Stimulated activated CD4-positive, alpha-beta T cell treated with anti-CD3 and anti-CD28 coated beads, Interleukin-12 subunit alpha, Interleukin-12 subunit beta, amount 100 ng/mL, for 4 hours (primary cell): ENCODE results near the gene TANGO2.

Experiments used
- DNase-seq: peaks from one replicate; pipeline ENCODE4 v3.0.0-alpha.2; 2020

TANGO2 gene

DNA sequence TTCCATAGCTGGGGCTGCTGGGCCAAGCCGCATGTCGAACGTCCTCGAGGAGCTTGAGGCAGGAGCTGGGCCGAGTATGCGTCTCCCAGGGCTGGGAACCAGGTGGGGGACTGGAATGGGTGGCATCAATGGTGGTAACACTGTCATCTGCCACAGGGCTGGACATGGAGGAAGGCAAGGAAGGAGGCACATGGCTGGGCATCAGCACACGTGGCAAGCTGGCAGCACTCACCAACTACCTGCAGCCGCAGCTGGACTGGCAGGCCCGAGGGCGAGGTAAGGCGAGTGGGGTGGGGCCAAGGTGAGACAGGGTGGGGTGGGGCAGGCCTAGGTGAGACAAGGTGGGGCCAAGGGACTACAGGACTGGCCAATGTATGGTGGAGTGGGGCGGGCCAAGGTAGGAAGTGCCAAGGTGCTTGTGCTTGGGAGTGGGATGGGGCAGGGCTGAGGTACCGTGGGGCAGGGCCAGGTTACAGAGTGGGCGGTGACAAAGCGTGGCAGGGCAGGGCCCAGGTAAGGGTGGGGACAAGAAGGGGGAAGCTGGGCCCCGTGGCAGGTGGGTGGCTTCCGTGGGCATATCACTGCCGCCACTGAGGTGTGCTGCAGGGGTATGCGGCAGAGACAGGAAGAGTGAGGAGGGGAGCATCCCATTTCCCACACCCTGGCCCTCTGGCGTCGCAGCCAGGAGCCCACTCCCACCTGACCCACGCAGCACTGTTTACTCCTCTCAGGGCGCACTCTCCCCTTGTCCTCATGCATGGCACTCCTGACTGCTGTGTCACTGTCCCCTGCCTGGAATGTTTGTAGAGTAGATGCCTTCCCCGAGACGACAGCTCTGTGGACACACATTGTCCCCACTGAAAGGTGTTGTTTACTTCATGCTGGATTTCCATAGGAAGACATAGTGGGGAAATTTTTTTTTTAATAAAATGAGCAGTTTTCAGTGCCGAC is 31.7 kb downstream of the TANGO2 start:
- DNase-seq: no peak

DNA sequence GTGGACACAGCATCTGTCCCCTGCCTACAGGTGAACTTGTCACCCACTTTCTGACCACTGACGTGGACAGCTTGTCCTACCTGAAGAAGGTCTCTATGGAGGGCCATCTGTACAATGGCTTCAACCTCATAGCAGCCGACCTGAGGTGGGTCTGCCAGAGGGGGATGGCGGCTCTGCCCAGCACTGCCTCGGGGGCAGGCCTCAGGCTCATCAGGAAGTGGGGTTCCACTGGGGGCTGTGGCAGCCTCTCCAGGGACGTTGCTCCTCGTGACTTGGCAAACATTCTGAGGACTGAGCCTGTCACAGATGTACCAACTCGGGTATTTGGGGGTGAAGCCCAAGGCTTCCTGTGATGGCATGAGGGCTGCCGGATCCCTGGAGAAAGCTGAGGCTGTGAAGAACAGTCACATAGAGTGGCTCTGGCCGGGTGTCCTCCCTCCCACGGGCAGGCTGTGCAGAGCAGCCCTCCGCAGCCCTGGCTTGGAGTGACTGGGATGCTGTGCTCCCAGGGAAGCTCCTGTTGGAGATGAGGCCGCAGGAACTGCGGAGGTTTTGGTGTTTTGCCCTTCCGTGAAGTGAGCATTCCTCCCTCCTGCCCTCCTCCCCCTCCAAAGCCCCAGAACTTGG is 32.6 kb downstream of the TANGO2 start:
- DNase-seq: no peak

DNA sequence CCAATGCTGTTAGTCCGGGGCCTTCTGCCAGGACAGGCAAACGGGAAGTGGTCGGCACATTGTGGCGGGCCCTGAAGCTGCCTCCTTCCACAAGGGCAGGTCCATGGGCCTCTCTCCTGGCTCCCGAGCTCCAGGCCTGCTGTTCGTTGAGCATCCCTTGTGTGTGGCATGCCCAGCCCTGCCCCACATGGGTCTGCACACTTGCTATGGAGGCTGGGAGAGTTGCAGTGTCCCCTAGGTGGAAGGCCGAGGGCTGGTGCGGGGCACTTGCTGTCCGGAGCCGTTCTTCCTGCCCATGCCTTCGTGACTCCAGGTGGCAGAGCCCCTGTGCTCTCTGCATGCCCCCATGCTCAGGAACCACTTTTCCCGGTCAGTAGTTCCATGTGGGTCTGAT is 33.1 kb downstream of the TANGO2 start:
- no peak for DNase-seq

DNA sequence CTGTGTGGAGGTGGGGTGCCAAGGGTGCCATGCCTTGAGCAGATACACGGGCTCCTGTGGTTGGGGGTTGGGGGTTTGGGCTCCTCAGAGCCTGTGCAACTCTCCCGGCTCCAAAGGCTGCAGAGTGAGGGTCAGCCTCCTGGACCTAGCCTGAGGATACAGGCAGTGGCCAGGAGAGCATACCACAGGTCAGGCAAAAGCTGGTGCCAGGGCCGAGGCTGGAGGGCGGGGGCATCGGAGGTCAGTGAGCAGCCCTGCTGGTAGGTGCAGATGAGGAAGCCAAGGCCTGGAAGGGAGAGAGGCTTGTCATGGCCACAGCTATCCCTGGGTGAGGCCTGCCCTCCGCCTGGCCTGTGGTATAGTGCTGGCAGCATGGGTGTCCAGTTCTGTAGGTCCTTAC is 33.6 kb downstream of the TANGO2 start:
- no peak for DNase-seq

DNA sequence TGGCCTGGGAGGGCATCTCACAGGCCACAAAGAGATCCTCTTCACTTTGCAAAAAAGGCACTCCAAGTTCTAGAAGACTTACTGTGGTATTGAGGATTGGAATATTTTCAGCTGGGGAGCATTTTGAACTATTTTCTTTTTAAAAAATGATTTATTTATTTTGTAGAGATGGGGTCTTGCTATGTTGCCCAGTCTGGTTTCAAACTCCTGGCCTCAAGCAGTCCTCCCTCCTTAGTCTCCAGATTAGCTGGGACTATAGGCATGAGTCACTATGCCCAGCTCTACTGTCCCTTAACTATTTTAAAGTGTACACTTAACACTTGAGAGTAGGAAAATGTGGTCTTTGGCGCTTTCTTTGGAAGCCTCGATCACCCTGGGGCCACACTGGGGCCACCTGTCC is 34.2 kb downstream of the TANGO2 start:
- DNase-seq: no peak

DNA sequence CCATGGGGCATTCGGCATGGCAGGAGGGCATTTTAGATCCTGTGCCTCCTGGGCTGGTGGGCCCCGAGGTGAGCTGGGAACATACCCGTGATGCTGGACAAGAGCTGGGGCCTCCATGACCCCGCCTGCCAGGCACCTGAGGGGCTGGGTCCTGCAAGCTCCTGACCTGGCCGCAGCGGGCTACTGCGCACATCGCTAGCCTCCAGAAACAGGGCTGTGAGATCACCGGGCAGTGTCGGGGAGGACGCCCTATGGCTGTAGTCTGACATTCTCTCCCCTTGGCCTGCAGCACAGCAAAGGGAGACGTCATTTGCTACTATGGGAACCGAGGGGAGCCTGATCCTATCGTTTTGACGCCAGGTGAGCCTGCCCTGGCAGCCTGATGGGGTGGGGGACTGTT is 34.7 kb downstream of the TANGO2 start:
- no peak for DNase-seq

DNA sequence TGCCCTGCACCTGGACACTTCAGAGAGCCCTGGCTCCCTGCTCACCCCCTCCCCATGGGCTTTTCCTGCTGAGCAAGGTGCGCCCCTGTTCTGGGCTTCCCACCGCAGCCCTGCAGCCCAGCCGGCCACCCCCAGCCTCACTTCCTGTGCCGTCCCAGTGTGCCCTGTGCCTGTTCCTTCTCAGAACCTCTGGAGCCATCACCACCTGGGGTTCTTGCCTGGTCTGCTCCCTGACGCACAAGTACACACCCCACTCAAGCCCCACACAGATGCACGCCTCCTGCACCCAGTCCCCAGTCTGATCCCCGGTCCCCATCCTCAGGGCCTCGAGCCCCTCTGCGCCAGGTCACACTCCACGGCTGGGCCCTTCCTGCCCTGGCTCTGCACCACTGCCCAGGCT is 35.3 kb downstream of the TANGO2 start:
- DNase-seq: no peak

DNA sequence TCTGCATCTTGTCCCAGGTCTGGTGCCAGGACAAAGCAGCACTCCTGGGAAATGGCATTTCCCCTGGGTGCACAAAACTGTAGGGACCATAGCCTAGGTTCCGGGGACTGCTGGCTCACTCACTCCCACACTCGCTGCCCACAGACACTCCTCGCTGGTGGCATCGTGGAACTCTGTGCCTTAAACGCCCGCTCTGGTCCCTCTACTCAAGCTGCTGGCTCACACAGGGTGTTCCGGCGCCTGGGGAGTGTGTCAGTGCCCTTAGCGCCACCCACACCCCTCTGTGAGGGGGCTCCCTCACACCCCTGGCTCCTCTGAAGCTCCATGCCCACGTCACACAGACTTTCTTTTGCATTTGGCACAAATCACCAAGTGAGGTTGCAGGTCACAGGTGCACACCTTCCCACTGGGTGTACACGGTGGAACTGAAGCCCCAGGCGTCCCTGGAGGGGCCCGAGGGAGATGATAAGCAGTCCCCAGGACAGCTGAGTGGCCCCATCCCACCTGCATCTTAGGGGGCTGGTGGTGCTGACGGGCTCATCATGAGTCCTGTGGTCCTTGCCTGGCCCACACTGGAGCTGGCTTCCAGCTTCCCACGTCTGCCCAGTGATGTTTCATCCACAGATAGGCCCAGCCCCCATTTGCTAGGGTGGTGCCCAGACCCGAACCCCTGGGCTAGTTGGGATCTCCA is 35.9 kb downstream of the TANGO2 start:
- no peak for DNase-seq

DNA sequence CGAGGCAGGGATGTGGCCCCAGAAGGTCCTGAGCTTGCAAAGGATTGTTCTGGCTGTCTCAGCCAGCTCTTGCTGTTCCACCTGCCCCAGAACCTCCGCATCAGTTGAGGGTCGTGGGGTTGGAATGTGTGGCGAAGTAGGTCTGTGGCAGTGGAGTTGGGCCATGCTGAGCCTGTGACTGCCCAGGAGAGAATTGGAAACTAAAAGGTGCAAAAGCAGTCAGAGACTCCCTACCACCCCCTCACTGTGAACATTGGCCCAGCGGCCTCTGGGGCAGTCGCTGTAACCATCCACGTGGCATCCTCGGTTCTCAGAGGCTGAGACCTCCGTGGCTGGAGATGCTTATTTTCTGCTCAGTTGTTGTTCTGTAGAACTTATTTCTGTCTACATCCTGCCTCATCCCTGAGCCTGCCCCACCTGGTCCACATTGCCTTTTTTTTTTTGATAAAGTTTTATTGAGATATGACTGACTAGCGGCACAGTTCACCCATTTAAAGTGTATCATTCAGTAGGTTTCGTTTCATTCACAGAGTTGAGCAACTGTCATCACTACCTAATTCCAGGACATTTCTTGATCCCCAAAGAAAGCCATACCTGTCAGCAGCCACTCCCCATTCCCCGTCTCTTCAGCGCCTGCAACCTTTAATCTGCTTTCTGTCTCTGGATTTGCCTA is 36.8 kb downstream of the TANGO2 start:
- DNase-seq: no peak

DNA sequence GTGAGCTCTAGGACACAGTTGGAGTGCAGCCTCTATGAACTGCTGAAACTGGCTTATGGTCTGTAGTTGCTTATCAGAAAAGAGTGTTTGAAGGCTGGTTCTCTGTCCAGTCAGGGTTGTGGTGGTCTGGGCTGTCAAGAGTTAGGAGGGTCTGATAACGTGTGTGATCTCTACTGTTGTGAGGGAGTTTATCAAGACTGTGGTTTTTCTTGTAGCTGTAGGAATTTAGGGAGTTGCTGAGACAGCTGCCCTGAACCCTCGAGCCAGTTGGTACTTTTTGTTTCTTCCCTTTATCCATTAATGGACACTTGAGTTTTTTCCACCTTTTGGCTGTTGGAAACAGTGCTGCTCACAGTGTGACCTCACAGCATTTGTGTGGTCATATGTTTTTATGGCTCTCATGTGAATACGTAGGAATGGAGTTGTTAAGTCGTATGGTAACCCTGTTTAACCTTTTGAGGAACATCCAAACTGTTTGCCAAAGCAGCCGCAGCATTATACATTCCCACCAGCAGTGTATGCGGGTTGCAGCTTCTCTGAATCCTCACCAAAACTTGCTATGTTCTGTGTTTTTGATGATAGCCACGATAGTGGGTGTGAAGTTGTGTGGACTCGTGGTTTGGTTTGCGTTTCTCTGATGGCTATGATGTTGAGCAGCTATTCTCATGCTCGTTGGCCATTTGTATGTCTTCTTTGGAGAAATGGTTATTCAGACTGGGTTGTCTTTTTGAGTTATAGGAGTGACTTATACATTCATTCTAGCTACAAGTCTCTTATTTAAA is 38.3 kb downstream of the TANGO2 start:
- DNase-seq: no peak

DNA sequence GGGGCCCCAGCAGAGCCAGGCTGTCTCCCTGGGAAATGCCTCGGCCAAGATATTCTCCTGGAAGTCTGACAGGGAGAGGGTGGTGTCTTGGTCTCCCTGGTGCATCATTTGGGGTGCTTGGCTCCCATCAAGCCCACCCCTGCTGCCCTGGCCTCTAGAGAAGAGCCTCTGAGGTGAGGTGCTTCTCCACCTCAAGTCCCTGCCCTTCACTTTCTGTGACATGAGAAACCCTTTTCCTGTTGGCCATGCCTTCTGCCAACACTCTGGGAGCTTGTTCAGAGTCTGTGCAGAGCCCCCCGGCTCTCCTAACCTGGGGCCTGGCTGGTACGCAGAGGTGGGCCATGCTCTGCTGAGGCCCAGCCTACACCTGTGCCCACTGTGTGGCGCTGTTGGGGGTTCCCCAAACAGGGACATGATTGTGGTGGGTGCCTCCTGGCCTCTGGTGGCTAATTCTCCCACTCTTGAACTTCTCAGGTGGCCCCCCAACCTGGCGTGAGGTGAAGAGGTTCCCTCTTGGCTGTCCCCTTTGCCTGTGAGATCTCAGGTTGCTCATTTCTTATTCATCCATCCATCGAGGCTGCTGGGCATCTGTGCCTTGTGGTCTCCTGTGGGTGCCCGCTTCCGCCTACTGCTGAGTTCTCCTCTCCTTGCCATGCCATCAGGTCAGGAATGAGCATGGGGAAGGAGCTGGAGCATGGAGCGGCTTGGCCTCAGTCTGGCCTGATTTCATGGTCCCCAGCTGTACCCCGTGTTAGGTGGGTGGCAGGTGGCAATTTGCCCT is 40.0 kb downstream of the TANGO2 start:
- DNase-seq: no peak

DNA sequence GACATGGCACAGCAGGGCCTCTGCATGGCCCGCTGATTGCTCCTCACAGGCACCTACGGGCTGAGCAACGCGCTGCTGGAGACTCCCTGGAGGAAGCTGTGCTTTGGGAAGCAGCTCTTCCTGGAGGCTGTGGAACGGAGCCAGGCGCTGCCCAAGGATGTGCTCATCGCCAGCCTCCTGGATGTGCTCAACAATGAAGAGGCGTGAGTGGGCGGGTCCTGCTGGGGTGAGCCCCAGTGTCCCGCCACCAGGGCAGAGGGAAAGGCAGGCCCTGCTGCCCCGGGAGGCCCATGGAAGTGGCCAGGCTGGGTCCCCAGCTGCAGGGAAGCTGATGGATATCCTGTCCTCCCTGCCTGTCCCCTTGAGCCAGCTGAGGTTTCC is 40.6 kb downstream of the TANGO2 start:
- no peak for DNase-seq

DNA sequence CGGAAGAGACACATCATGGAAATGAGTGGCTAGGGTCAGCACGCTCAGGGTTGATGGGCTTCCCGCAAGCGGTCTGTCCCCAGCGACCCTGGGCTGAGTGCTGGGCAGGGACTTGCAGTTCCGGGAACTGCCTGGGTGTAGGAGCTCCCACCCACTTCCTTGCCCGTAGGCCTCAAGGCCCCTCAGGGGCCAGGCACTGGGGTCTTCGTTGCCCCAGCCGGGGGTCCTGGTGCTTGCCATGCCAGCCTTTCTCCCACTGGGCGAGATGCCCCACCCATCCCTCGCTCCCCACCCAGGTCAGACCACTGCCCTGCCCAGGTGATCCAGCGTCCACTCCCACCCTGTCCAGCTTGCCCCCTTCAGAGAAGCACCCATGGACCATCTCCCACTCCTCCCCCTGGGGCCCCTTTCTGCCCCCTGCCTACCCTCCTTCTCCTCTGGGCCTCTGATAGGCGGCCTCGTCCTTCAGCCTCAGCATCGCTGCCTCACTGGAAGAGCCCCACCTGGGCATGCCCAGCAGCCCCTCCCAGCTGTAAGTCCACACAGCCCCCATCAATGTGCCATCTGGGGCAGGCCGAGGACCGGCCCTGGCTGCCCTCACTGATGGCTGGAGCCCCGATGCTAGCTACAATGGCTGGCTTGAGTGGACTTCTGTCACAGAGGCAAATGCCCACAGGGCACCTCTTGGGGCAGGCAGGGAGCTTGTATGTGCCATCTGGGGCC is 41.3 kb downstream of the TANGO2 start:
- no peak for DNase-seq

DNA sequence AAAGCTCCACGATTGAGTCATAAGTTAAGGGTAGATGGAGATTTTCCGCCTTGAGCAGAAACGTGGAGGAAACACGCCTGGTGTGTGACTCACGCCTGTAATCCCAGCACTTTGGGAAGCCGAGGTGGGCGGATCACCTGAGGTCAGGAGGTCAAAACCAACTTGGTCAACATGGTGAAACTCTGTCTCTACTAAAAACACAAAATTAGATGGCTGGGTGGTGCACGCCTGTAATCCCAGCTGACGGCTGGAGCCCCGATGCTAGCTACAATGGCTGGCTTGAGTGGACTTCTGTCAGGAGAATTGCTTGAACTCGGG is 41.8 kb downstream of the TANGO2 start:
- DNase-seq: no peak

DNA sequence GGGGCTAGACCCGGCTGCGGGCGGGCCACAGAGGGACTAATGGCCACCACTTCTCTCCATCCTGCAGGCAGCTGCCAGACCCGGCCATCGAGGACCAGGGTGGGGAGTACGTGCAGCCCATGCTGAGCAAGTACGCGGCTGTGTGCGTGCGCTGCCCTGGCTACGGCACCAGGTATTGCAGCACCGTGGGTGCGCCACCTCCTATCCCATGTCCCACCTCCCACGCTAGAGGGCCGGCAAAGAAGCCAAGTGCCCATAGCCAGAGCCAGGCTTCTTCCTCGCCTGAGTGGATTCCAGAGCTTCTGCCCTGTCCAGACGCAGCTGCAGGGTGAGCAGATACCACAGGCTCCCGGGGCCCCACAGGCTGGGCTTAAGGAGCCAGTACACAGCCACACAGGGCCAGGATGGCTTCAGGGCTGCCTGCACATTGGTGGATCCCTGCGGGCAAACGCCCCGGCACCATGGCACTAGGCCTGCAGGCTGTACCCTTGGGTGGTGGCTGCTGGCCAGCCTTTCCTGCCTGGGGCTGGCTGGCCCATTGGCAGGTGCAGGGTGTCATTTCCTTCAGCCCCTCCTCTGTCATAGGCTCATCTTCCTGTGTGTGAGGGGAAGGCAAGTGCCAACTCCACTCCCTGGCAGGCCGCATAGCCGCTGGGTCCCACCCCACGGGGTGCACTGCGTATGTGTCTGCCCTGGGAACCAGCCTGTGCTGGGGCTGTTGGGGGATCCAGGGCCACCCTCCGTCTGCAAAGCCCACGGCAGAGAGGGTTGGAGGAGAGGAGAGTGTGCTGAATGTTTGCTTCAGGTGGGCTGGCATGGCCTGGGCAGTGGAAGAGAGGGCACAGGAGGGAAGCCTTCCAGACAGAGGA is 42.6 kb downstream of the TANGO2 start:
- DNase-seq: no peak

DNA sequence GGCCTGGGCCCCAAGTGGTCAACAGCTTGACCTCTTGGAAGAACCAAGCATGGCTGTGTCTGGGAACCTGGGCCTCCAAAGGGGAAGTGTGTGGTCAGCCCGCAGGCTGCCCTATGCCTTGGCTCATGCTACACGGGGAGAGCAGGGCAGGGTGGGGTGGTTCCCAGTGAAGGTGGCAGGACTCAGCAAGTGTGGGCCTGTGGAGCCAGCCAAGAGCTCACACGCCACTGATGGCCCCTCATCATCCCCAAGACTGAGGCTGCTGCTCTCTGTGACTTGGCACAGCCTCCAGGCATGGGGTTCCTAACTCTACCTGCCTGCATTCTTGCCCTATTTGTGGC is 43.2 kb downstream of the TANGO2 start:
- DNase-seq: no peak

DNA sequence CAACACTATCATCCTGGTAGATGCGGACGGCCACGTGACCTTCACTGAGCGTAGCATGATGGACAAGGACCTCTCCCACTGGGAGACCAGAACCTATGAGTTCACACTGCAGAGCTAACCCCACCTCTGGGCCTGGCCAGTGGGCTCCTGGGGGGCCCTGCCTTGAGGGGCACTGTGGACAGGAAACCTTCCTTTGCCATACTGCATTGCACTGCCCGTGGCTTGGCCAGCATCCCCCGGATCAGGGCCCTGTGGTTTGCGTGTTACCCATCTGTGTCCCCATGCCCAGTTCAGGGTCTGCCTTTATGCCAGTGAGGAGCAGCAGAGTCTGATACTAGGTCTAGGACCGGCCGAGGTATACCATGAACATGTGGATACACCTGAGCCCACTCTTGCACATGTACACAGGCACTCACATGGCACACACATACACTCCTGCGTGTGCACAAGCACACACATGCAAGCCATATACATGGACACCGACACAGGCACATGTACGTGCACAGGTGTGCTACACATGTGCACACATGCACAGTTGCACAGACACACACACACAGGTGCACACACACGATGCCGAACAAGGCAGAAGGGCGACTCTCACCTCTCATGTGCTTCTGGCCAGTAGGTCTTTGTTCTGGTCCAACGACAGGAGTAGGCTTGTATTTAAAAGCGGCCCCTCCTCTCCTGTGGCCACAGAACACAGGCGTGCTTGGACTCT is 43.8 kb downstream of the TANGO2 start:
- no peak for DNase-seq

DNA sequence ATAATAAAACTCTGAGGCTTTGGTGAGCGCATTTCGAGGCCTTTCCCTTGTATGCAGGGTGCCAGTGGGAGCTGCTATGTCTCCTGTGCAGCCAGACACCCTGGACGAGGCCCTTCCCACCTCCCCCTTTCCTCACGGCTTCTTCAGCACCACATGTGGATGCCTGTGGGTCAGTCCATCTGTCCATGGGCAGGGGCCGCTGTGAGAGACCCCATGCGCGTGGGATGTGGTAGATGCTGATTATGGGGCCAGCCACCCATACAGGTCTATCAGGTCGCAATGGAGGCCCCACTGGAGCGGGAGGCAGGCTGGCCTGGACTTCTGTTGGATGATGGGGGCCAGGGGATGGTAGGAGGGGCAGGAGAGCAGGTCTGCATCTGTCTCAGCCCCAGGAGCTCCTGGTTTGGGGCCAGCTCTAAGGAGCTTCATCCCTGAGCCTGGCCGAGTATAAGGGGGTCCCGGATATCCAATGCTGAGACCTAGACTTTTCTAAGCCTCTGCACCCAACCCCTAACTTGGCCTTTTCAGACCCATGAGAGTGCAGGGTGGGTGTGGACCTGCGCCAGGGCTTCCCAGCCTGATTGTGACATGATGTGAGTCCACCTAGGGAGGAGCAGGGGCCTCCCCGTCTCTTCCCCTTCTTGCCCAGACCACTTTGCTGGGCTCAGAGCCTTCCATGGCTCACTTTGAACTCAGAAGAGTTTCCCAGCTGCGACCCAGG is 45.1 kb downstream of the TANGO2 start:
- DNase-seq: no peak
